IMR-90 (cell line): ENCODE results near the gene RNF213. TPM values are rescaled to one million over a fixed set of nuclear protein-coding genes. Genes with fewer than 3 reads are reported as not detected.

Source experiments
- ATAC-seq: fragments of 200-7000 bp; cut with Tn5 transposase; 2 replicates; pipeline ENCODE4 v1.9.1; 2020; ENCODE audit warnings: low read depth, mild to moderate bottlenecking, moderate library complexity
- BruUV-seq: library from RNA; stranded (reverse); fragments of 400-500 nt; replicated peaks from 2 replicates; lab custom pipeline; 2021; lab: Mats Ljungman, UMichigan
- CTCF ChIA-PET: fragments of 300-600 bp; formaldehyde crosslinking; extraction: SDS; loops from one replicate; lab custom pipeline; 2021; ENCODE audit warnings: antibody characterized with exemption; lab: Yijun Ruan, JAX
- POLR2A ChIA-PET: fragments of 300-600 bp; sonication (Branson Sonifier 250); formaldehyde crosslinking; loops from one replicate; lab custom pipeline; 2022; ENCODE audit warnings: antibody characterized with exemption; ENCODE audit not compliant: unreplicated experiment; lab: Charles Lee
- DNase-seq: peaks from one replicate; pipeline ENCODE4 v3.0.0; 2013
- H2AFZ ChIP-seq: replicated peaks from 2 replicates; pipeline ENCODE3; 2013; ENCODE audit warnings: low read length, mild to moderate bottlenecking; ENCODE audit not compliant: poor library complexity
- H2AK5ac ChIP-seq: 2 replicates; pipeline ENCODE4 v1.6.1; 2013; ENCODE audit warnings: low read depth, low read length, inconsistent platforms
- H2AK9ac ChIP-seq: replicated peaks from 2 replicates; pipeline ENCODE3; 2013; ENCODE audit warnings: mild to moderate bottlenecking, low read depth, low read length, moderate library complexity; ENCODE audit not compliant: poor library complexity
- H2BK120ac ChIP-seq: 2 replicates; pipeline ENCODE4 v1.6.1; 2013; ENCODE audit warnings: low read depth, low read length, inconsistent platforms
- H2BK15ac ChIP-seq: 3 replicates; pipeline ENCODE4 v1.6.1; 2013; ENCODE audit warnings: low read depth, low read length, inconsistent platforms
- H2BK20ac ChIP-seq: 2 replicates; pipeline ENCODE4 v1.6.1; 2013; ENCODE audit warnings: low read depth, mild to moderate bottlenecking, inconsistent platforms, low read length, moderate library complexity
- H2BK5ac ChIP-seq: 2 replicates; pipeline ENCODE4 v1.6.1; 2013; ENCODE audit warnings: mild to moderate bottlenecking, low read depth, low read length, inconsistent platforms; ENCODE audit not compliant: poor library complexity, severe bottlenecking
- H3K14ac ChIP-seq: replicated peaks from 2 replicates; pipeline ENCODE4 v1.6.1; 2013; ENCODE audit warnings: low read depth, low read length, inconsistent platforms
- H3K18ac ChIP-seq: 2 replicates; pipeline ENCODE4 v1.6.1; 2013; ENCODE audit warnings: low read depth, low read length, control low read depth
- H3K23ac ChIP-seq: 2 replicates; pipeline ENCODE4 v1.6.1; 2013; ENCODE audit warnings: low read depth, low read length, inconsistent platforms
- H3K27ac ChIP-seq: 2 replicates; pipeline ENCODE4 v1.5.1; 2013; ENCODE audit warnings: mild to moderate bottlenecking, control low read depth, low read length; ENCODE audit not compliant: insufficient read depth
- H3K27me3 ChIP-seq: 2 replicates; pipeline ENCODE4 v1.6.1; 2013; ENCODE audit warnings: low read length; ENCODE audit not compliant: control insufficient read depth, insufficient read depth
- H3K36me3 ChIP-seq: 2 replicates; pipeline ENCODE4 v1.6.1; 2013; ENCODE audit warnings: low read length, mixed read lengths; ENCODE audit not compliant: control insufficient read depth, insufficient read depth
- H3K4ac ChIP-seq: 2 replicates; pipeline ENCODE4 v1.6.1; 2013; ENCODE audit warnings: low read depth, low read length, inconsistent platforms
- H3K4me1 ChIP-seq: 2 replicates; pipeline ENCODE4 v1.6.1; 2013; ENCODE audit warnings: low read length, mixed read lengths; ENCODE audit not compliant: control insufficient read depth, insufficient read depth
- H3K4me2 ChIP-seq: 2 replicates; pipeline ENCODE4 v1.6.1; 2013; ENCODE audit warnings: low read depth, mild to moderate bottlenecking, control low read depth, low read length, moderate library complexity
- H3K4me3 ChIP-seq: 2 replicates; pipeline ENCODE4 v1.5.1; 2013; ENCODE audit warnings: low read depth, mild to moderate bottlenecking, control low read depth, low read length, moderate library complexity; ENCODE audit not compliant: insufficient read depth
- H3K56ac ChIP-seq: 2 replicates; pipeline ENCODE4 v1.6.1; 2013; ENCODE audit warnings: low read length, inconsistent platforms; ENCODE audit not compliant: insufficient read depth; ENCODE audit errors: extremely low read depth
- H3K79me1 ChIP-seq, 2 experiments: 2 replicates each; pipeline ENCODE4 v1.6.1; 2013; ENCODE audit warnings: low read length in 2 of 2, inconsistent platforms in 1 of 2, low read depth in 1 of 2
- H3K9ac ChIP-seq: 2 replicates; pipeline ENCODE4 v1.6.1; 2013; ENCODE audit warnings: low read depth, low read length, control low read depth
- H3K9me1 ChIP-seq: 2 replicates; pipeline ENCODE4 v1.6.1; 2013; ENCODE audit warnings: low read length, inconsistent platforms; ENCODE audit not compliant: insufficient read depth
- H3K9me3 ChIP-seq: 2 replicates; pipeline ENCODE4 v1.6.1; 2013; ENCODE audit warnings: low read length; ENCODE audit not compliant: control insufficient read depth, insufficient read depth
- H4K20me1 ChIP-seq: 2 replicates; pipeline ENCODE4 v1.6.1; 2013; ENCODE audit warnings: low read length, inconsistent platforms; ENCODE audit not compliant: insufficient read depth
- H4K5ac ChIP-seq: 2 replicates; pipeline ENCODE4 v1.6.1; 2013; ENCODE audit warnings: mild to moderate bottlenecking, low read depth, low read length, control low read depth
- H4K8ac ChIP-seq, 2 experiments: 2 replicates each; pipeline ENCODE4 v1.6.1; 2013; ENCODE audit warnings: low read depth in 2 of 2, low read length in 2 of 2, control low read depth in 1 of 2, inconsistent platforms in 1 of 2
- H4K91ac ChIP-seq: 2 replicates; pipeline ENCODE4 v1.6.1; 2013; ENCODE audit warnings: low read depth, low read length, inconsistent platforms; ENCODE audit not compliant: insufficient read depth
- BHLHE40 ChIP-seq: fragments of 150-350 bp; IDR thresholded peaks from 2 replicates; pipeline ENCODE4 v1.6.1; 2016; ENCODE audit warnings: mild to moderate bottlenecking, low read depth, low read length
- CEBPB ChIP-seq: IDR thresholded peaks from 2 replicates; pipeline ENCODE4 v1.6.1; 2012; ENCODE audit warnings: low read depth, low read length, improper control_type of control experiment
- CHD1 ChIP-seq: IDR thresholded peaks from 2 replicates; pipeline ENCODE4 v1.6.1; 2012; ENCODE audit warnings: low read depth, low read length, improper control_type of control experiment
- CTCF ChIP-seq: conservative IDR thresholded peaks from 2 replicates; pipeline ENCODE4 v1.5.1; 2012; ENCODE audit warnings: mild to moderate bottlenecking, low read depth, low read length, improper control_type of control experiment
- ELK1 ChIP-seq: fragments of 150-350 bp; IDR thresholded peaks from 2 replicates; pipeline ENCODE4 v1.6.1; 2016; ENCODE audit warnings: low read depth, mild to moderate bottlenecking, low read length, moderate library complexity, borderline replicate concordance
- FOS ChIP-seq: fragments of 150-350 bp; IDR thresholded peaks from 2 replicates; pipeline ENCODE4 v1.6.1; 2016; ENCODE audit warnings: low read depth, low read length
- MAFK ChIP-seq: IDR thresholded peaks from 2 replicates; pipeline ENCODE4 v1.6.1; 2012; ENCODE audit warnings: low read depth, low read length, improper control_type of control experiment
- MAZ ChIP-seq: IDR thresholded peaks from 2 replicates; pipeline ENCODE4 v1.6.1; 2012; ENCODE audit warnings: low read depth, mild to moderate bottlenecking, low read length, improper control_type of control experiment, moderate library complexity, borderline replicate concordance
- MXI1 ChIP-seq: IDR thresholded peaks from 2 replicates; pipeline ENCODE4 v1.6.1; 2012; ENCODE audit warnings: low read depth, mild to moderate bottlenecking, low read length, moderate library complexity, borderline replicate concordance
- NFE2L2 ChIP-seq: fragments of 150-350 bp; IDR thresholded peaks from 2 replicates; pipeline ENCODE4 v1.6.1; 2016; ENCODE audit warnings: low read depth, mild to moderate bottlenecking, low read length
- POLR2A ChIP-seq: IDR thresholded peaks from 2 replicates; pipeline ENCODE4 v1.6.1; 2012; ENCODE audit warnings: mild to moderate bottlenecking, low read depth, low read length
- RAD21 ChIP-seq: IDR thresholded peaks from 2 replicates; pipeline ENCODE4 v1.6.1; 2012; ENCODE audit warnings: low read length, improper control_type of control experiment
- RCOR1 ChIP-seq: IDR thresholded peaks from 2 replicates; pipeline ENCODE4 v1.6.1; 2012; ENCODE audit warnings: mild to moderate bottlenecking, low read length, improper control_type of control experiment; ENCODE audit not compliant: insufficient replicate concordance
- RFX5 ChIP-seq: IDR thresholded peaks from 2 replicates; pipeline ENCODE4 v1.8.0; 2012; ENCODE audit warnings: low read depth, mild to moderate bottlenecking, low read length, moderate library complexity
- SMC3 ChIP-seq: fragments of 150-350 bp; IDR thresholded peaks from 2 replicates; pipeline ENCODE4 v1.6.1; 2016; ENCODE audit warnings: low read depth, mild to moderate bottlenecking, antibody characterized with exemption, low read length, moderate library complexity
- USF2 ChIP-seq: fragments of 150-350 bp; IDR thresholded peaks from 2 replicates; pipeline ENCODE4 v1.6.1; 2017; ENCODE audit warnings: mild to moderate bottlenecking, antibody characterized with exemption, low read length, low read depth
- WGBS, 2 experiments: methylation state at CpG; one replicate each; pipeline versions ENCODE4 v1.1.5 to v1.1.7; 2013; ENCODE audit warnings: missing lambda C conversion rate in 2 of 2; ENCODE audit not compliant: insufficient read length in 1 of 2; ENCODE audit errors: extremely low coverage in 2 of 2; 5-methylcytosine and 5-hydroxymethylcytosine counted together
- dilution Hi-C: fragments of 300-500 bp; cut with HindIII; formaldehyde crosslinking; loops from one replicate; pipeline ENCODE4 v1.14.3; 2018; ENCODE audit warnings: low sequenced_read_pairs; ENCODE audit not compliant: unreplicated experiment
- in situ Hi-C: fragments of 300-500 bp; cut with MboI; formaldehyde crosslinking; loops from 3 replicates; pipeline ENCODE4 v1.14.3; 2019; ENCODE audit warnings: low sequenced_read_pairs, inconsistent platforms, mixed read lengths
- intact Hi-C: fragments of 100-400 bp; cut with micrococcal nuclease; formaldehyde crosslinking; loops from 2 replicates; pipeline ENCODE4 v1.10.0; 2022
- polyA plus RNA-seq, 3 experiments: library from polyadenylated mRNA; depleted of rRNA; stranded (reverse); fragments of >200 nt; gene quantifications; 2 replicates each; pipeline ENCODE4 v1.2.3, GENCODE V29; 2012; ENCODE audit warnings: low replicate concordance in 1 of 3
- total RNA-seq: library from RNA; depleted of rRNA; stranded (reverse); fragments of >200 nt; gene quantifications from 2 replicates; pipeline ENCODE4 v1.2.3, GENCODE V29; 2012

The RNF213 gene
- total and polyA plus RNA-seq, 2 of the 4 experiments (the other 2 are of a cell fraction), result 23.4 to 36.0 TPM

- dilution Hi-C loops (no loop called here), in situ Hi-C loops (no loop called here), intact Hi-C loops (no loop called here)
- no peak for DNase-seq
- no peak overlapping the region for H3K23ac ChIP-seq
- no peak overlapping the region for H2AK5ac ChIP-seq
- H2BK20ac ChIP-seq, result no peak overlapping the region
- H3K4me3 ChIP-seq, result no peak overlapping the region
- H4K8ac ChIP-seq, result no peak overlapping the region
- no peak overlapping the region for H3K4me2 ChIP-seq
- CTCF ChIA-PET, result no interaction called here
- no peaks in the 10 kb centered on the region for H3K79me1 ChIP-seq
- no peak overlapping the region for H2AK9ac ChIP-seq
- peaks cover 11% of the 10 kb centered on the region for H3K9me3 ChIP-seq
- H2BK5ac ChIP-seq, result no peak overlapping the region
- no peak overlapping the region for H3K27ac ChIP-seq
- no peaks in the 10 kb centered on the region for H4K20me1 ChIP-seq
- H2BK120ac ChIP-seq, result no peak overlapping the region
- ATAC-seq, result no peak
- H3K4me1 ChIP-seq, result no peaks in the 10 kb centered on the region
- no peak overlapping the region for H3K9ac ChIP-seq
- no peak overlapping the region for H2BK15ac ChIP-seq
- H3K36me3 ChIP-seq, result peaks cover 52% of the 10 kb centered on the region
- H3K56ac ChIP-seq, result no peak overlapping the region
- H3K27me3 ChIP-seq, result no peaks in the 10 kb centered on the region
- H3K4ac ChIP-seq, result no peak overlapping the region
- BruUV-seq, result no TSS peak
- TF ChIP-seq RAD21, result no peak
- no peak for TF ChIP-seq SMC3
- no peak for TF ChIP-seq USF2
- TF ChIP-seq ELK1, result no peak
- TF ChIP-seq BHLHE40, result no peak
- no peak for TF ChIP-seq NFE2L2
- TF ChIP-seq POLR2A, result no peak
- no peak for TF ChIP-seq CEBPB
- TF ChIP-seq MXI1, result no peak
- TF ChIP-seq RFX5, result no peak
- no peak for TF ChIP-seq CHD1
- no peak for TF ChIP-seq MAFK
- TF ChIP-seq CTCF, result no peak
- no peak for TF ChIP-seq RCOR1
- TF ChIP-seq FOS, result no peak
- TF ChIP-seq MAZ, result no peak
- 100% methylated on average over 2 of the region's 10 CpGs; no CpG with 5 or more reads in 1 of the 2 experiments for WGBS, 2 experiments
- no peak overlapping the region for H4K91ac ChIP-seq
- no peak overlapping the region for H3K18ac ChIP-seq
- POLR2A ChIA-PET, result no interaction called here
- H3K9me1 ChIP-seq, result no peaks in the 10 kb centered on the region
- no peak overlapping the region for H3K14ac ChIP-seq
- H4K5ac ChIP-seq, result no peak overlapping the region
- no peak overlapping the region for H2AFZ ChIP-seq
Observed at GRCh38 chr17:80237386-80237785, 23.3 kb upstream of the RNF213 start.
